Activated CD8-positive, alpha-beta memory T cell treated with anti-CD3 and anti-CD28 coated beads, Interleukin-2, amount 50 U/mL, for 4 hours (primary cell): Measurements from ENCODE around the gene SDHAF3.
"Not testable (repeated sequence)": the region's sequence is repeated elsewhere in the genome, so short reads cannot be mapped to it uniquely, and the experiment has no call there.

Experiments used
- DNase-seq: peaks from one replicate; pipeline ENCODE4 v3.0.0-alpha.2; 2020

The SDHAF3 gene

DNA sequence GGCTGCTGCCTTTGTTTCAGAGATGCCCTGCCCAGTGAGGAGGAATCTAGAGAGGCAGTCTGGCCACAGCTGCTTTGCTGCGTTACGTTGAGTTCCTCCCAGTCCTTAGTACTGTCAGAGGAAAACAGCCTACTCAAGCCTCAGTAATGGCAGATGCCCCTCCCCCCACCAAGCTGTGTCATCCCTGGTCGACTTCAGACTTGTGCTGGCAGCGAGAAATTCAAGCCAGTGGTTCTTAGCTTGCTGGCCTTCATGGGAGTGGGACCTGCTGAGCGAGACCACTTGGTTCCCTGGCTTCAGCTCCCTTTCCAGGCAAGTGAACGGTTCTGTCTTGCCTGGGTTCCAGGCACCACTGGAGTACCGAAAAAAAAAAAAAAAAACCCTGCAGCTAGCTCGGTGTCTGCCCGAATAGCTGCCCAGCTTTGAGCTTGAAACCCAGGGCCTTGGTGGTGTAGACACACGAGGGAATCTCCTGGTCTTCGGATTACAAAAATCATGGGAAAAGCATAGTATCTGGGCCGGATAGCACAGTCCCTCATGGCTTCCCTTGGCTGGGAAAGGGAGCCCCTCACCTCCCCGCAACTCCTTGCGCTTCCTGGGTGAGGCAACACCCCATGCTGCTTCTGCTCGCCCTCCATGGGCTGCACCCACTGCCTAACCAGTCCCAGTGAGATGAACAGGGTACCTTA, 9.1 kb downstream of the SDHAF3 start:
- DNase-seq = no peak

DNA sequence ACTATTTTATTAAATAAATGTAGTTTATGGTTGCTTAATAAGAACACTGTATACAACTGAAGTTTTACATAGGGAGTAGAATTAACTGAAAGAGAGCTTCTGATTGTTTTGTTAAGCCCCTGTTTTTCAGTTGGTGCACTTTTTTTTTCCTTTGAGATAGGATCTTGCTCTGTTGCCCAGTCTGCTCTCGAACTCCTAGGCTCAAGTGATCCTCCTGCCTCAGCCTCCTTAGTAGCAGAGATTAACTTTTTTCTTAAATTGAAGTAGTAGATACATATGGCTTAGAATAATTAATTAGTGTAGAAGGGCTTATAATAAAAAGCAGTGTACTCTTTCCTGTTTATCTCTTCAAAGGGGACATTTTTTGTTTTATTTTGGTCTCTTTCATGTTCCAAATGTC, 11.2 kb downstream of the SDHAF3 start:
- DNase-seq = no peak

DNA sequence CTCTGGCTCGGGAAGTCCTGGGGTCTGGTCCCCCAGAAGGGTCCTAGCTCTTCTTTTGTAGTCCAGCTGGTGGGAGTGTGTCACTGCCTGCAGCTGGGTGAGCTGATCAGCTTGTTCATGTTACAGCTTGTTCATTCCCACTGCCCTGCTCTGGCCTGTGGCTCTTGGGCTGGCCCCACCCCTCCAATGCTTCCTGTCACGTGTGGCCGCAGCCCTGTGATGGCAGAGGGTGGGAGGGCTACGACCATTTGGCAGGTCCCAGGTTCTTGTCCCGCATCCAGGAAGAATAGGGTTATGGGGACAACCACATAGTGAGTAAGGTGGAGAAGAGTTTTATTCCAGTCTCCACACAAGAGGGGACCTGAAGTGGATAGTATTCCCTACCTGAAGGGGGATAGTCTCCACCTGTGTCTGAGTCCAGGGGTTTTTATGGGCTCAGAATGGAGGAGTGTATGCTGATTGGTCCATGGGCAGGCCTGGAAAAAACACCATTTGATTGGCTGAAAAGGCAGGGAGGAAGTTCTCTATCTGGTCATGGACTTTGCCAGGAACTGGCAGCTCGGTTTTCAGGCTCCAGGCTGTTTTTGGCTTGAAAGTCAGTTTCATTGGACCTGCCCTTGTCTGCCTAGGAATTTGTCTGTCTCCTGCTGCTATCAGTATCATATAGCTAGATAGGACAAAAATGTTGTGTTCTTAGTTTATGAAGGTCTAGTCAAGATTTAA, 13.1 kb downstream of the SDHAF3 start:
- DNase-seq = no peak

DNA sequence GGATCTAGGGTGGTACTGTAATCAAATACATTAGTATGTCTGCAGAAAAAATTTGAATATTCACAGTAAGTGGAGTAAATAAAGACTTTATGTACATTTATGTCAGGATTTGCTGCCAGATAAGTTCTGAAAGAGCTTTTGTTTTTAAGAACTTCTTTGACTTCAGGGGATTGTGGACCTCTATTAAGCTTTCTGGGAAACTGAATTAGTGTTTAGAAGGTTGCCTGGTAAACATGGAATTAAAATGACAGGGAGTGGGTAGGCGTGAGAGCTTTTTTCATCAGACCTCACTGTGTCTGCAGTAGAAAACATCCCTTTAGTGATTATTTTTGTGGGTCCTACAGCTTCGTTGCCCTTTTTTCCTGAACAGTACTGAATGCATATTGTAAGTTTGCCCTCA, 15.7 kb downstream of the SDHAF3 start:
- no peak for DNase-seq

GRCh38 chr7:97138830-97139229, 21.3 kb downstream of the SDHAF3 start:
- no peak for DNase-seq

- DNase-seq = no peak
Measured at GRCh38 chr7:97145068-97145467, 27.6 kb downstream of the SDHAF3 start.

GRCh38 chr7:97149843-97150242, 32.3 kb downstream of the SDHAF3 start:
- DNase-seq = no peak

DNA sequence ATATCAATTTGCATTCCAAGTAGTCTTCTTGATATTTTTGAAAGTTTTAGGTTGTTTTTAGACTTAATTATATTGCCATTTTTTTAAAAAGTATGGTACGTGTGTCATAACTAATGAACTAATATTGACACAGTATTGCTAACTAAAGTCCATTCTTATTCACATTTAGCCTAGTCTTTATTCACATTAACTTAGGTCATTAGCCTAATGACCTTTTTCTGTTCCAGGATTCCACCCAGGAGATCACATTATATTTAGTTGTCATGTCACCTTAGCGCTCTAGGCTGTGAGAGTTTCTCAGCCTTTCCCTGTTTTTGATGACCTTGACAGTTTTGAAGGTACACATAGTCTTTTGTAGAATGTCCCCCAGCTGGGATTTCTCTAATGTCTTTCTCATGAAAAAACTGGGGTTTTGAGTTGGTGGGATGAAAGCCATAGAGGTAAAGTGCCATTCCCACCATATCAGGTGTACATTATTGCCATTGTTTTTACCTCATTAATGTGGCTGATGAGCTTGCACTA, 38.5 kb downstream of the SDHAF3 start:
- no peak for DNase-seq

DNA sequence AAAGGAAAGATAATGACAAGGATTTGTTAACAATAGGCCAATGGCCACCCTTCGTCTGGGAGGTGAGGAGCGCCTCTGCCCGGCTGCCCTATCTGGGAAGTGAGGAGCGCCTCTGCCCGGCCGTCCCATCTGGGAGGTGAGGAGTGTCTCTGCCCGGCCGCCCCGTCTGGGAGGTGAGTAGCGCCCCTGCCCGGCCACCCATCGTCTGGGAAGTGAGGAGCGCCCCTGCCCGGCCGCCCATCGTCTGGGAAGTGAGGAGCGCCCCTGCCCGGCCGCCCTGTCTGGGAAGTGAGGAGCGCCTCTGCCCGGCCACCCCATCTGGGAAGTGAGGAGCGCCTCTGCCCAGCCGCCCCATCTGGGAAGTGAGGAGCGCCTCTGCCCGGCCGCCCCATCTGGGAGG, 42.5 kb downstream of the SDHAF3 start:
- DNase-seq = not testable (repeated sequence)

DNA sequence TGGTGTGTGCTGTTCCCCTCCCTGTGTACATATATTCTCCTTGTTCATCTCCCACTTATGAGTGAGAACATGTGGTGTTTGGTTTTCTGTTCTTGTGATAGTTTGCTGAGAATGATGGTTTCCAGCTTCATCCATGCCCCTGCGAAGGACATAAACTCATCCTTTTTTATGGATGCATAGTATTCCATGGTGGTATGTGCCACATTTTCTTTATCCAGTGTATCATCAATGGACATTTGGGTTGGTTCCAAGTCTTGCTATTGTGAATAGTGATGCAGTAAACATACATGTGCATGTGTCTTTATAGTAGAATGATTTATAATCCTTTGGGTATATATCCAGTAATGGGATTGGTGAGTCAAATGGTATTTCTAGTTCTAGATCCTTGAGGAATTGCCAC, 44.1 kb downstream of the SDHAF3 start:
- not testable (repeated sequence) for DNase-seq

GRCh38 chr7:97166308-97166707, 48.8 kb downstream of the SDHAF3 start:
- no peak for DNase-seq

- no peak for DNase-seq
Measured at GRCh38 chr7:97167176-97167575, 49.7 kb downstream of the SDHAF3 start.

GRCh38 chr7:97167749-97168148, 50.3 kb downstream of the SDHAF3 start:
- no peak for DNase-seq

DNA sequence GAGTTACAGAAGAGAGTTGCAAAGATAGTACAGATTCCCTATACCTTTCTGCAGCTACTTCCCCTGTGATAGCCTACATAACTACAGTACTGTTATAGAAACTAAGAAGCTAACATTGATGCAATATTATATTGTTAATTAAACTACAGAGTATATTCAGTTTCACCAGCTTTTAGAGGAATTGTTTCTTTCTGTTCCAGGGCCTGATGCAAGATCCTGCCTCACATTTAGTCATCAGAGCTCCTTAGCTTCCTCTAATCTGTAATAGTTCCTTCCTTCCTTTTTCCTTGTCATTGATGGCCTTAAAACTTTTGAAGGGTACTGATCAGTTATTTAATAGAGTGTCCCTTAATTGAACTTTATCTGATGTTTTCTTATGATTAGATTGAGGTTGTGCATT, 56.8 kb downstream of the SDHAF3 start:
- DNase-seq = no peak

- DNase-seq = peak; percentile 28
Measured at GRCh38 chr7:97179454-97180104, 62.1 kb downstream of the SDHAF3 start.

GRCh38 chr7:97187067-97187466, 69.6 kb downstream of the SDHAF3 start:
- DNase-seq = no peak

DNA sequence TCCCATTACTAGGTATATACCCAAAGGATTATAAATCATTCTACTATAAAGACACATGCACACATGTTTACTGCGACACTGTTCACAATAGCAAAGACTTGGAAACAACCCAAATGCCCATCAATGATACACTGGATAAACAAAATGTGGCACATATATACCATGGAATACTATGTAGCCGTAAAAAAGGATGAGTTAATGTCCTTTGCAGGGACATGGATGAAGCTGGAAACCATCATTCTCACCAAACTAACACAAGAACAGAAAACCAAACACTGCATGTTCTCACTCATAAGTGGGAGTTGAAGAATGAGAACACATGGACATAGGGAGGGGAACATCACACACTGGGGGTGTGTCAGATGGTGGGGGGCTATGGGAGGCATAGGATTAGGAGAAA, 78.7 kb downstream of the SDHAF3 start:
- DNase-seq = not testable (repeated sequence)

DNA sequence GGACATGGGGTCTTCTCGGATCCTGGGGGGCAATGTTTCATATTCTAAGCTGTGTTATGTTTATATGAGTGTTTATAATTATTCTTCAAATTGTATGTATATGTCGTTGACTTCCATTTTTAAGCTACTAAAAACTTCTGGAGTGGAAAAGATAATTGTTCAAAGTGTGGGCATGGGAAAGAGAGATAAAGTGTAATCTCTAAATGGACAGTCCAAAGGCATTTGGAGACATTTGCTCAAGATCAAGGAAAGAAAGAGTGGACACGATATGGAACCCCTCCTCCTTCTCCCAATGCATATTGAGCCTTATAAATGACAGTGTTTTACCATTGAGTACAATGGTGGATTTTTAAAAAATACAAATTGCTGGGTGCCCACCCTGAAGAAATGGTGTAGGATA, 81.1 kb downstream of the SDHAF3 start:
- no peak for DNase-seq

DNA sequence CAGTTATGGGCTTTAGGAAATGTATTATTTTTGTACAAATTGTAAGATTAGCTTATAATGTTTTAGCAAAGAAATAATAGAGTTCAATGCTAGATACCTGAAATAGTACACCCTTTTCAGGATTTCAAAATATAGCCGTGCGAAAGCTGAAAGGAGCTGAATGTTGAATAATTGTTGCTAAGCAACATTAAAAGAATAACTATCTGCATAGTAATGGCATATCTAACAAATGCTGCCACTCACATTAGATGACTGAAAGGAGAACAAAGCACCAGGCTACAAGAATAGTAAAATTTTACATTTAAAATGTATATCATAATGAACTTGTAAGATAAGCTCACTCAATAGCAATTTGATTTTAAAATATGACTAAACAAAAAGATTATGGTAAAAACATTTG, 82.5 kb downstream of the SDHAF3 start:
- no peak for DNase-seq

DNA sequence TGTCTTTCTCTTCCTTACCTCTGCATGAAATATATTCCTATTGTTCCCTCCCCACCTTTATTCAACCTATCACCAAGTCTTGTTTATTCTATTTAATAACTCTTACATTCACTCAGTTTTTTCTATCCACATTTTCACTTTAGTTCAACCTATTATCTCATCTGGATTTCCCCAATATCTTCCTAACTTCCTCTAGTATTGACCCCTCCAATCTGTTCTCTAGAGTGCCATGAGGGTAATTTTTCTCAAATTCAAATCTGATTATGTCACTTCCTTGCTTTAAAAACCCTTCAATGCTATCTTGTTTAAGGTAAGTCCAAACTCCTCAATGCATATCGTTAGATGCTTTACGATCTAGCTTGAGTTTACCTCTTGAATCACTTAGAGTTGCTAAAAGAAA, 86.5 kb downstream of the SDHAF3 start:
- no peak for DNase-seq

- DNase-seq = no peak
Measured at GRCh38 chr7:97204821-97205220, 87.3 kb downstream of the SDHAF3 start.

GRCh38 chr7:97215556-97215955, 98.1 kb downstream of the SDHAF3 start:
- DNase-seq = no peak

DNA sequence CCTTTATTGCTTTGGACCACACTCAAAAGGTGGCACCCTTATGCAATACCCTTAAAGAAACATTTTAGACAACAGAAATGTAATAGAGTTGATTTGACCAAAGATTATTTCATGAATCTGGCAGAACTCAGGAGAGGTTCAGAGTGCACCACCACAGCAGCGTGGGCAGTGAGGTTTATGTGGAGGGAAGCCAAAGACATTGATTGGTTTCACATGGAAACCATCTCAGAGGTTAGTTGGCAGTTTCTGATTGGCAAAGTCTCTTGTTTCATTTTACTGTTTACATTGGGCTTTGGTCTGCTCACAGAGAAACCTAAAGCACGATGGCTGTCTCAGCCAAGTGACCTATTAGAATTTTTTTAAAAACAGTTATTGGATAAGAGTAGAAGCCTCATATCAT, 101.3 kb downstream of the SDHAF3 start:
- DNase-seq = no peak

DNA sequence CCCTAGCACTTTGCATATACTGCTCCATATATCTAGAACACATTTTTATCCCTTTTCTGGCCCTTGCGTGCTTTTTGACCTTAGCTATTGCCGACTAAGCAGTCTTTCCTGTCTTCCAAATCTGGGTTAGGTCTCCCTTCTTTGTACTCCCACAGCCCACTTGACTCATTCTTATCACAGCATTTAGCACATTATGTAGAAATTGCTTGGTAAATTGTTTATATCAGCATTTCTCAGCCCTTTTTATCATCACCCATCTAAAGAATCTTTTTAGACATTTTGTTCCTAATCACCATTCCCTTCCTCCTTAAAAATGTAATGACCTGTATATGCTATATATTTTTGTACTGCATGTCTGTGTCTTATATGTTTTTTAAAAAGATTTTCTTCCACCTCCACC, 101.7 kb downstream of the SDHAF3 start:
- no peak for DNase-seq
